ENCODE measurements around the gene ARHGEF16.

ARHGEF16 gene

DNA sequence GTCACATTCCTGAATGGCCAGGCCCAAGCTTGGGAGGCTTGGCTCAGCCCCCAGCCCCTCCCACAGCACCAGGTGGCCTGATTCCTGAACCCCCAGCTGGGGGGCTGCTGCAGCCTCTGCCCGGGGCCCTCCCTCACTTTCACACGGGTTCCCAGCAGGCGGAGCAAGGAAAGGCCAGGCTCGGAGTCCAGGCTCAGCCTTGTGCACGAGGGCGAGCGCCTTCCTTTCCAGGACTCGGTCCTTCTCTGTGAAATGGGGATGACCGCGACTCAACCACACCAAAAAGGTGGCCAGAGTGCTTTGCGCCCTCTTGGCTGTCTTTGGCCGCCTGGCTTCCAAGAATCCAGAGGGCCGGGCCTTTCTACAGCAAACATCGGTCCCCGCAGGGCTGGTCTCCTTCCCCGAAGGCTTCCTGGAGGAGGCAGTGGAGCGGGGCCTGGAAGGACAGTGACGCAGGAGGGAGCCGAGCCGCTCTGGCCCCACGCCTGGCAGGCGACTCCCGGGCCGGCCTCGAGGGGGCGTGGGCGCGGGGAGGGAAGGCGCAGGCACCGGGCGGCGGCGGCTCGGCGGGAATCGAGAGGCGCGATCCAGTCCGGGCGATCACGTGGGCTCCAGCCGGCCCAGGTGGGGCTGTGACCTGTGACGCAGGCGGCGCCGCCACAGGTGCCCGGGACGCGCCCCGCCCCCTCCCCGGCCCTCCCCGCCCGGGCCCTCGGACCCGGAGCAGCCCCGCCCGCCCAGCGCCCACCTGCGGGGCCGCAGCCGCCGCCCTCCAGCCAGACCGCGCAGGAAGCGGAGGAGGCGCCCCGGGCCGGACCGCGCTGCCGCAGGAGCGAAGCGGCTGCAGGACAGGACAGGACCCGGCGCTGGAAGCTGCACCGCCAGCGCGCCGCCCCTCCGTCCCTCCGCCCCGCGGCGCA lies at the start of gene ARHGEF16:
Gene ARHGEF16, plus strand, starts transcription at position 775 of the 920 bp plus-strand sequence. CDS start 8,420 bp downstream, outside the sequence.
- POLR2A ChIA-PET (ENCODE audit: low non-redundant PET): no interaction called here
- CTCF ChIA-PET: interaction anchor here (1.1 to 4.2 kb wide), 17 partner anchors 7 to 168 kb away, joined by 3 to 106 read pairs (median 8); no protein-coding TSS in a partner anchor
- DNase-seq (ENCODE audit: low spot score): peak; percentile 81
- peak within 1 kb of the TSS; percentile 76 for H3K27ac ChIP-seq
- TF ChIP-seq, protein P1, sequence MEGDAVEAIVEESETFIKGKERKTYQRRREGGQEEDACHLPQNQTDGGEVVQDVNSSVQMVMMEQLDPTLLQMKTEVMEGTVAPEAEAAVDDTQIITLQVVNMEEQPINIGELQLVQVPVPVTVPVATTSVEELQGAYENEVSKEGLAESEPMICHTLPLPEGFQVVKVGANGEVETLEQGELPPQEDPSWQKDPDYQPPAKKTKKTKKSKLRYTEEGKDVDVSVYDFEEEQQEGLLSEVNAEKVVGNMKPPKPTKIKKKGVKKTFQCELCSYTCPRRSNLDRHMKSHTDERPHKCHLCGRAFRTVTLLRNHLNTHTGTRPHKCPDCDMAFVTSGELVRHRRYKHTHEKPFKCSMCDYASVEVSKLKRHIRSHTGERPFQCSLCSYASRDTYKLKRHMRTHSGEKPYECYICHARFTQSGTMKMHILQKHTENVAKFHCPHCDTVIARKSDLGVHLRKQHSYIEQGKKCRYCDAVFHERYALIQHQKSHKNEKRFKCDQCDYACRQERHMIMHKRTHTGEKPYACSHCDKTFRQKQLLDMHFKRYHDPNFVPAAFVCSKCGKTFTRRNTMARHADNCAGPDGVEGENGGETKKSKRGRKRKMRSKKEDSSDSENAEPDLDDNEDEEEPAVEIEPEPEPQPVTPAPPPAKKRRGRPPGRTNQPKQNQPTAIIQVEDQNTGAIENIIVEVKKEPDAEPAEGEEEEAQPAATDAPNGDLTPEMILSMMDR (conservative IDR thresholded peaks at IDR 0.05; ENCODE audit: low read depth): peak; percentile 73

DNA sequence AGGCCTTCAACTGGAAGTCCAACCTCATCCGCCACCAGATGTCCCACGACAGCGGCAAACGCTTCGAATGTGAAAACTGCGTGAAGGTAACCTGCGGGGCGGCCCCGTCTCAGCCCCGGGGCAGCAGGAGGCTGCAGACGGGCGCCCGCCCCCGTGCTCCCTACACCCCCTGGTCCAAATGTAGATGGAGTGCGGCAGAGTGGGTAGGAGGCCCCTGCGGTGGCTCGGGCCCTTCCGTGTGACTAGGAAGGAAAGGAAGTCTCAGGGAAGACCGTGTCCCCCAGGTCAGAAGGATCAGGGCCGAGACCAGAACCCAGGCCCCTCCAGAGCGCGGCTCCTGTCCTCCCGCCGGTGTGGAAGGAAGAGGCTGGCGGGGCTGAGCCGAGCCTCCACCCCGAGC lies 49.7 kb upstream of the ARHGEF16 start:
- ChIA-PET POLR2A (ENCODE audit: low non-redundant PET) (no interaction called here), CTCF (interaction anchor here (1.9 kb wide), 1 partner anchor 12 kb away, joined by 4 read pairs; no protein-coding TSS in a partner anchor)
- no peak overlapping the region for H3K27ac ChIP-seq
- TF ChIP-seq, protein P1 (conservative IDR thresholded peaks at IDR 0.05; ENCODE audit: low read depth): no peak
- DNase-seq (ENCODE audit: low spot score): no peak

DNA sequence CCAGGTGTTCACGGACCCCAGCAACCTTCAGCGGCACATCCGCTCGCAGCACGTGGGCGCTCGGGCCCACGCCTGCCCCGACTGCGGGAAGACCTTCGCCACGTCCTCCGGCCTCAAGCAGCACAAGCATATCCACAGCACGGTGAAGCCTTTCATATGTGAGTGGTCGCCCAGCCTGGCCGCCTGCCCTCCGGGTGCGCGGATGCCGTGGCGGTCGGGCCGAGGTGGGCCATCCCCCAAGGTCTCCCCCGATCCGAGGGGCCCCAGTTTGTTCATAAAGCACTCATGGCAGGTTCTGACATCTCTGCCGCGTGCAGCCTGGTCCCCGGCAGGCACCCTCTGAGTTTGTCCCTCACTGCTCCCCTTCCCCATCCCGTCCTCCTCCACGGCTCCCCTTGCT lies 49.0 kb upstream of the ARHGEF16 start:
- ChIA-PET CTCF (no interaction called here), POLR2A (ENCODE audit: low non-redundant PET) (no interaction called here)
- TF ChIP-seq, protein P1 (conservative IDR thresholded peaks at IDR 0.05; ENCODE audit: low read depth): no peak
- H3K27ac ChIP-seq: no peak overlapping the region
- no peak for DNase-seq (ENCODE audit: low spot score)

DNA sequence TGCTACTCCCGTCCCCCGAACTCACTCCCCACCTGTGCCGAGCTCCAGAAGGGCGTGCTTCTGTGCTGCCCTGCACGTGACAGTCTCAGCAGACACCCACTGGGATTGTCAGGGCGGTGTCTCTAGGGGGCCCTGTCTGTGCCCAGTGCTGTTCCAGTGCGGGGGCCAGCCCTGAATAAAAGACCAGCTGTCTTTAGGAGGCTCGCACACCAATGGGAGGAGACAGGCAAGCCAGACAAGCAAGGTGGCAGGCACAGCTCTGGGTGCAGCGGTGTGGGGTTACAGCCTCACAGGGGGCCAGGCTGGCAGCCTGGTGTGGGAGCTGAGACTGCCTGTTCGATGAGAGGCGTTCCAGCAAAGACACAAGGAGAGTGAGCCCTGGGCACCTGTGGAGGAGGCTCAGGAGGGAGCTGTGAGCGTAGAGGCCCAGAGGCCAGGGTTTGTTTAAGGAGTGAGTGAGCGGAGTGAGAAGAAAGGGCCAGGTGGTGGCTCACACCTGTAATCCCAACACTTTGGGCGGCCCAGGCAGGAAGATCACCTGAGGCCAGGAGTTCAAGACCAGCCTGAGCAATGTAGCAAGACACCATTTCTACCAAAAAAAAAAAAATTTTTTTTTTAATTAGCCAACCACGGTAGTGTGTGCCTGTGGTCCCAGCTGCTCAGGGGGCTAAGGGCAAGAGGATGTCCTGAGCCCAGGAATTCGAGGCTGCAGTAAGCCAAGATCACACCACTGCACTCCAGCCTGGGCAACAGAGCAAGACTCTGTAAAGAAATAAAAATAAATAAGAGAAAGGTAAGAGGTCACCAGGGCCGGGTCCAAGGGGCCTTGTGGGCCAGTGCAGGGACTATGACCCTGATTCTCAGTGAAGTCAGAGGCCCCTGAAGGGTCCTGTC lies 48.2 kb upstream of the ARHGEF16 start:
- ChIA-PET CTCF (no interaction called here), POLR2A (ENCODE audit: low non-redundant PET) (no interaction called here)
- TF ChIP-seq, protein P1 (conservative IDR thresholded peaks at IDR 0.05; ENCODE audit: low read depth): no peak
- no peak for DNase-seq (ENCODE audit: low spot score)
- H3K27ac ChIP-seq: no peak overlapping the region

DNA sequence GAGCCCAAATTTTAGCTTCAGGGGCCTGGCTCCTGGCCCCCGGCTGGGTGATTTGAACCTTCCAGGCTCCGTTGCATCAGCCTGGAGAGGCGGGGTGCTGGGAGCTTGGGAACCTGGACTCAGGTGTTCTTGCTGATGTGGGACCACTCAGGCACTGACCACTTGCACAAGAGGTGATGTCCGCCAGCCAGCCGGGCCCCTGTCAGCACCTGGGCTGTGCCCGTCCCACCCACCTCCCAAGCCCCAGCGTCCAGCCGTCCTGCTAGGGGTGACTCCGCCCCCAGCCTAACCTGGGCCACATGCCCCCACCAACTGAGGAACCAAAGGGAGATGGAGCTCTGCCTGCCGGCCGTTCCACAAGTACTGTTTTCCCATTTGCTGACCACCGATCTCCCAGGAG lies 47.4 kb upstream of the ARHGEF16 start:
- DNase-seq (ENCODE audit: low spot score): no peak
- ChIA-PET POLR2A (ENCODE audit: low non-redundant PET) (no interaction called here), CTCF (interaction anchor here (0.8 kb wide), 1 partner anchor 46 kb away, joined by 3 read pairs; no protein-coding TSS in a partner anchor)
- H3K27ac ChIP-seq: no peak overlapping the region
- TF ChIP-seq, protein P1 (conservative IDR thresholded peaks at IDR 0.05; ENCODE audit: low read depth): no peak

DNA sequence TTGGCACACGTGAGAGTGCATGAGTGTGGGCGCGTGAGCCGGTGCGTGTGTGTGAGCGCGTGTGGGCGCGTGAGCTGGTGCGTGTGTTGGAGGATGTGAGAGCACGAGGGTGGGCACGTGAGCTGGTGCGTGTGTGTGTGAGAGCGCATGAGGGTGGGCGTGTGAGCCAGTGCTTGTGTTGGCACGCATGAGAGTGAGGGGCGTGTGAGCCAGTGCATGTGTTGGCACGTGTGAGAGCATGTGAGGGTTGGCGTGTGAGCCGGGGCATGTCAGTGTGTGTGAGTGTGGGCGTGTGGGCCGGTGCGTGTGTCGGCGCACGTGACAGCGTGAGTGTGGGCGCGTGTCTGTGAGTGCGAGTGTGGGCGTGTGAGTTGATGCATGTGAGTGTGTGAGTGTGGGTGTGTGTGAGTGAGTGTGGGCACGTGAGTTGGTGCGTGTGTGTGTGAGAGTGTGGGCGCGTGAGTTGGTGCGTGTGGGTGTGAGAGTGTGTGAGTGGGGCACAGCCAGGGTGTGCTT lies 45.7 kb upstream of the ARHGEF16 start:
- ChIA-PET POLR2A (ENCODE audit: low non-redundant PET) (no interaction called here), CTCF (no interaction called here)
- DNase-seq (ENCODE audit: low spot score): no peak
- TF ChIP-seq, protein P1 (conservative IDR thresholded peaks at IDR 0.05; ENCODE audit: low read depth): no peak
- no peak overlapping the region for H3K27ac ChIP-seq
